Uterus (tissue), 2 donors: ENCODE measurements around the gene NRG3.

ENCODE experiments used
- CTCF ChIP-seq, 4 experiments: fragments of 200-600 bp in 2 of 4; fragments of 450-650 bp in 2 of 4; sonication (generic) in 2 of 4; IDR thresholded peaks; one replicate each; pipeline ENCODE4 v1.5.1; 2016 to 2019; ENCODE audit warnings: antibody characterized with exemption in 4 of 4, mild to moderate bottlenecking in 2 of 4, moderate library complexity in 1 of 4
- POLR2A ChIP-seq, 2 donors: fragments of 450-650 bp; IDR thresholded peaks; one replicate each; pipeline ENCODE4 v1.6.1; 2016; ENCODE audit warnings: antibody characterized with exemption in 2 of 2, mild to moderate bottlenecking in 1 of 2, moderate library complexity in 1 of 2

DNA sequence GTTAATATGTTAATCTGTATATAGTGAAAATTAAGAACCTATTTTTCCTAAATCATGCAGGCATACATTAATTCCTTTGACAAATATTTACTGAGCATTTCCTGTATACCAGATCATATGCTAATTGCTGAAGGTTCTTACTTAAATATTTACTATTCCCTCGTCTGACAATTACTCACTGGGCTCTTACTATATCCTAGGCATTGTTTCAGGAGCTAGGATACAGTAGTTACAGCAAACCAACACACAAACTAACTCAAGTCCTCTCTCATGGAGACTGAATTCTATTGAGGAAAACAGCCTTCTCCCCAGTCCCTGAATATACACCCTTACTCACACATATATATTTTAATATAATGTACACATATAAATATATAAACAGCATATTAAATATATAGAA is 786.0 kb downstream of the NRG3 start:
- no peak for TF ChIP-seq CTCF (IDR thresholded peaks at IDR 0.05)
- no peak for TF ChIP-seq POLR2A (IDR thresholded peaks at IDR 0.05)
